NOMO-1 treated with DMSO at 0.1 percent for 48 hours (cell line): ENCODE results near the gene COX6A1.
"Not testable (repeated sequence)": the region's sequence is repeated elsewhere in the genome, so short reads cannot be mapped to it uniquely, and the experiment has no call there.

Source experiments
- DNase-seq: peaks from one replicate; lab custom pipeline; 2025; ENCODE audit not compliant: unreplicated experiment; lab: John Stamatoyannopoulos, UW

Gene COX6A1

GRCh38 chr12:120466560-120467315, 28.8 kb downstream of the COX6A1 start:
- DNase-seq = peak; percentile 36

DNA sequence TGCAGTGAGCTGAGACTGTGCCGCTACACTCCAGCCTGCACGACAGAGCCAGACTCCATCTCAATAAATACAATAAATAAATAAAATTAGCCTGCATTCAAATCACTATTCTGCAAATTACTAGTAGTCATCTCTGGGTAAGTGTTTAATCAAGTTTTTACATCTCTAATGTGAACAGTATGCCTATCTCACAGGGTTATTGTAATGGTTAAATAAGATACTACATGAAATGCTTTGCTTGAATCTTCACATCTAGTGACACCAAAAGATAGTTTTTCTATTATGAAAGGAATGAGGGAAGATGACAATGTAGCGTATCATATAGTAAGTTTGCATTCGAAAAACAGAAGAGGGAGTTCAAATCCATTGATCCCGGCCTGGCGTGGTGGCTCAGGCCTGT, 29.5 kb downstream of the COX6A1 start:
- DNase-seq = no peak

GRCh38 chr12:120468325-120468820, 30.5 kb downstream of the COX6A1 start:
- DNase-seq = peak; percentile 57

GRCh38 chr12:120468821-120469449, 31.0 kb downstream of the COX6A1 start:
- peak; percentile 35 for DNase-seq

DNA sequence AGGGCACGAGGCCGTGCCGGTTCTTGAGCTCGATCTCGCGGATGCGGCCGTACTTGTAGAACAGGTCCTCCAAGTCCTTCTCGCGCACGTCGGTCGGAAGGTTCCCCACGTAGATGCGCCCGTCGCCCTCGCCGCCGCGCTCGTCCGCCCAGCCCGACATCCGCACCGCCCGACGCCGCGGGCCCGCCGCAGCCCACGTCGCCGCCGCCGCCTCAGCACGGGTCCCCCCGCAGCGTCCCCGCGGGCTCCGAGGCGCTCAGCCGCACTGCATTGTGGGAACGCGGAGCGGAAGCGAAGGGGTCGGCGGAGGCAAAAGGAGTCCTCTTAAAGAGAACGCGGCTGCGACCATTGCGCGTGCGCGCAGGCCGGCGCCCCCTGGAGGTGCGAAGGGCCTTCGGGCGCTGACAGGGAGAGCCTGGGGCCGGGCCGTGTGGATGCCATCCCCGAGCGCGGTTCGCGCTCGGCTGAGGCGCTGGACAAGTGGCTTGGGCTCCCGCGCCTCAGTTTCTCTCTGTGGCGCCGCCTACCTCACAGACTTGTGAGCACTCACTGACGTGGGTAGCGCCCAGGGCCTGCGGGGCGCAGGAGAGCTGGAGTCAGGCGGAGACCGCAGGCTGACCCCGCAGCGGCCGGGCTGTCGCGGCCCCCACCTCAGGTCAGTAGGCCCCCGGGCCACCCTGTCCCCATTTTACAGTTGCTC, 31.7 kb downstream of the COX6A1 start, which contains the start of gene SRSF9:
Gene SRSF9 (minus strand): TSS at position 299 of the 700 bp plus-strand sequence. CDS start 139 bp downstream, at position 160.
- DNase-seq = peak; percentile 95

GRCh38 chr12:120470150-120470784, 32.4 kb downstream of the COX6A1 start:
- no peak for DNase-seq

GRCh38 chr12:120472521-120472920, 34.6 kb downstream of the COX6A1 start:
- no peak for DNase-seq

GRCh38 chr12:120473807-120474615, 36.1 kb downstream of the COX6A1 start:
- no peak for DNase-seq

DNA sequence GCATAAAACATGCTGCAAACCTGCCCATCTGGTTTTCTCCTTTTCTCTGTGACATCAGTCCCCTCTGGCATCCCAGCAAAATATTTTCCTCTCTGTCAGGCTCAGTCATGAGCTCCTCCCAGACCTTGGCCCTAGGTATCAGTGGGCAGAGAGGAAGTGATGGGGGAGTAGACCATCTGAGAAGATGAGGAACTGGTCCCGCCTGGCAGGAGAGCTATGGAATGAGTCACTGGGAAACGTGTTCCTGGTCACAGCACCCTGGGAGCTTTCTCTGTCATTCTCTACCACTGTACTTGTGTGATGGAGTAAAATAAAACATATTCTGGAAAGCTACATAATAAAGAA, 36.7 kb downstream of the COX6A1 start:
- peak; percentile 6 for DNase-seq

DNA sequence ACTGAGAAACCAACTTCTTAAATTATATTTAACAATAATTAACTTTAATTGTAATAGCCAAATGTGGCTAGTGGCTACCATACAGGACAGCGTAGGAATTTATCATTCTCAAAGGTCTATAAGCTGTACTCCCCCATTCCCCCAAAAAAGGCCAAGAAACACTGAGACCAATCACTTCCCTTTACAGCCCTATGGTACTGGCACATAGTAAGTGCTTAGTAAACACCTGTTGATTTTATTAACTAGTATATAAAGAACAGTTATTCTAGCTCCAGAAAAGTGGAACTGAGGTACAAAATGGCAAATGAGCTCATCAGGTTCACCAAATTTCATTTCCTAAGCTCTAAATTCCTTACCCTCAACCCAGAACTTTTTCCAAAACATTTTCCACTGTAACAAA, 37.7 kb downstream of the COX6A1 start:
- no peak for DNase-seq

DNA sequence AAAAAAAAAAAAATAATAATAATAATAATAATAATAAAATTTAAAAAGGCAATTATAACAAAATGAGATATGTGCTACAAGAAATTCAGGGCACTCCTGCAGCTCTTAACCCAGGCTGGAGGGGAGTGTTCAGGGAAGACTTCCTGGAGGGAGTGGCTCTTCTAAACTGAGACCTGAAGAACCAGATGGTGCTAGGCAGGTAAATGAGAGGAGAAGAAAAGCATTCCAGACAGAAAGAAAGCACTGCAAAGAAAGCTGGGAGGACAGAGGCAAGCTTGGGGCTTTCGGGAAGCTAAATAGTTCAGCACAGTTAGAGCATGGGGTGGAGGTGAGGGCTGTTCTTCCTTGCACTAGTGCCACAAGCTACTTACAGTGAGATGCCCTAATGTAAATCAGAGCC, 41.5 kb downstream of the COX6A1 start:
- no peak for DNase-seq

DNA sequence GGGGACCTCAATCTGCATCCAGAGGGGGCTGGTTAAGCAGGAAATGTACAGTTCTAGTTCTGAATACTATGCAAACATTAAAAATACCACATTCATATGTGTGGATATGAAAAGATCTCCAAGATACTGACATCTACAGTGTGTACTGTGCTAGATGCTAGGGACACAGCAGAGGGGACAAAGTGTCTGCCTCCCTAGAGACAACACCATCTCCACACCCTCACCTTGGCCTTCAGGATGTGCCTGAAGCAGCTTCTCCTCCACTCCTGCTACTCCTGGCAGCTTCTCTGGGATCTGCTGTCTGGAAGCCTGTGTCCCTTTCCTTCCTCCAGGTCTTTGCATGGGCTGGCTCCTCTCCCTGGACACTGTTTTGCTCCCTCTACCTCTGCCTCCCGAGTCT, 42.3 kb downstream of the COX6A1 start:
- DNase-seq = no peak

- no peak for DNase-seq
Observed at GRCh38 chr12:120481022-120481767, 43.3 kb downstream of the COX6A1 start.

- peak; percentile 30 for DNase-seq
Observed at GRCh38 chr12:120483621-120484020, 45.7 kb downstream of the COX6A1 start.

- DNase-seq = no peak
Observed at GRCh38 chr12:120485961-120486881, 48.3 kb downstream of the COX6A1 start.

- not testable (repeated sequence) for DNase-seq
Observed at GRCh38 chr12:120487552-120487951, 49.6 kb downstream of the COX6A1 start.

- no peak for DNase-seq
Observed at GRCh38 chr12:120488057-120488640, 50.2 kb downstream of the COX6A1 start.

GRCh38 chr12:120489018-120489417, 51.1 kb downstream of the COX6A1 start:
- DNase-seq = no peak
